Cerebellar cortex (tissue), 1 donor: ENCODE measurements around the gene CCDC167.
A peak's percentile ranks its signal among the peaks of the same experiment; 100 is the strongest.

Experiments used
- DNase-seq: peaks from one replicate; pipeline ENCODE4 v3.0.0-alpha.2; 2015; ENCODE audit warnings: low spot score

The CCDC167 gene

DNA sequence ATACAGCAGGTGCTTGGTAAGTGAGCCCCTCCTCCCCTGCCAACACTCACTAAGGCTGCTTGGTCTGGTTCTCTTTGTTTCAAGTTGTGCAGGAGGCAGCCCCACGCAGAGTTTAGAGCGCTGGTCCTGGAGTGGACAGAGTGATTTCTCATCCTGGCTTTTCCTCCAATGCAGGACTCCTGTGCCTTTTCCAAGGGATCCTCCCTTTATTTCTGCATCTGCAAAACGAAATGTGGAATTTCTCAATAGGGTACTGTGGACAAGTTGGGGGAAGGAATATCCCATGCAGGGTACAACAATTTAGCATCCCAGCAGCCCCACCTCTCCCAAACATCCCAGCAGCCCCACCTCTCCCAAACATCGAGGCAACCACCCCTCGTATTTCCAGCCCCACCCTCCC is 30.6 kb upstream of the CCDC167 start:
- DNase-seq, result no peak

DNA sequence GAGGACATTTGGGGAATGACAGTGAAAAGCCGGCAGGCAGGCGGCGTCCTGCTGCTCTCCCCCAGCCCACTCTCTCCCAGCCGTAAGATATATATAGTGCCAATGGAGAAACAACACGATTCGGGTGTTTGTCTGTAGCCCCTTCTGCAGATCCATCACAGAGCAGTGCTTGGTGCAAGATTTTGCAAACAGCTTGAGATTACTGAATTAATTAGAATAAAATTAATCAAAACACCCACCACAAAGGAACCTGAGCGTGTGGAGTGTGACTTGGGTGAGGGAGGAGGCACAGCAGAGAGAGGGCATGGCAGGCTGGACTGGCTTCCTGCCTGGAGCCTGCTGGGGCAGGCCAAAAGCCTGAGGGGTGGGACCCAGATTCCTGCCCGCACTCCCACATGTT is 28.8 kb upstream of the CCDC167 start:
- DNase-seq, result no peak

DNA sequence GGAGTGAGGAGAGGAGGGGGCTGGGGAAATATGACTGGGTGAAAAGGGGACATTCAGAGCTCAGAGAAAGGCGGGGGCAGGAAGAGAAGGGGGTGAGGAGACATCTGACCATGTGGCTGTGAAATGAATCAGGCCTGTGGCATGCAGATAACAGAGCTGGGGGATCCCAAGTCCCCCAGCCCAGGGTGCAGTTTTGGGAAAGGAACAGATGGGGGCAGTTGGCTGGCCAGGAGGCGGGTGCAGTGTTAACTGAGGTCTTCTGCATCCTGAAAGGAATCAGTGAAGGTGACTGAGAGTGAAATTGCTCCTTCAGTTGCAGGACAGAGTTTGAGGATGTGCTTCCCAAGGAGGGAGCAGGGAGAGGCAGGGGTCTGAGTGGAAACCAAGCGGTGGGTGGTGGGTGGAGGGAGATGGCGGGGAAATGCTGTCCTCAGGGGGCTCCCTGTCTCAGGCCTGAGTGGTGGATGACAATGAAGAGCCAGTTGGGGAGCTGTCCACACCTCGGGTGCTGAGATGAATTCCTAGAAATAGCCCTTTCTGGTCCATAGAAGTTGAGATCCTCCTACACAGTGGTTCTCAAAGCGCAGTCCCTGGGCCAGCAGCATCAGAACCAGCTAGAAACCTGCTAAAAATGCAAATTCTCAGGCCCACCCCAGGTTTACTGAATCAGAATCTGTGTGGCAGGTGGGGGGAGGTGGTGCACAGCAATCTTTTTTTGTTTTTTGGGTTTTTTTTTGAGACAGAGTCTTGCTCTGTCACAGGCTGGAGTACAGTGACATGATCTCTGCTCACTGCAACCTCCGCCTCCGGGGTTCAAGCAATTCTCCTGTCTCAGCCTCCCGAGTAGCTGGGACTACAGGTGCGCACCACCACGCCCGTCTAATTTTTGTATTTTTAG is 26.0 kb upstream of the CCDC167 start:
- no peak for DNase-seq

DNA sequence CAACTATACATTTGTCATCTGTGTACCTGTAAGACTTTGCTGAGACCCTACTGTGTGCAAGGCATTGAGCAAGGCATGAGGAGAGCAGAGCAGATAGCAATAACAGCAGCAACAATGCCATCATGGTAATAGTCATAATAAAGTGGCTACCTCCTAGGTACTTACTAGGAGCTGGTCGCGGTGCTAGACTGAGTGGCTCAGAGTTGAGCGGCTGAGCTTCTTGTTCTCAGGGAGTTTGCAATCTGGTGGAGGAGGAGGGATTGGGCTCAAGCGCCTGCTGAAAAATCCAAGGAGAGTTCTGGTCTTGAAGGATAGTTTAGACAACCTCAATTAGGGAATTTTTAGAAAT is 25.3 kb upstream of the CCDC167 start:
- no peak for DNase-seq

DNA sequence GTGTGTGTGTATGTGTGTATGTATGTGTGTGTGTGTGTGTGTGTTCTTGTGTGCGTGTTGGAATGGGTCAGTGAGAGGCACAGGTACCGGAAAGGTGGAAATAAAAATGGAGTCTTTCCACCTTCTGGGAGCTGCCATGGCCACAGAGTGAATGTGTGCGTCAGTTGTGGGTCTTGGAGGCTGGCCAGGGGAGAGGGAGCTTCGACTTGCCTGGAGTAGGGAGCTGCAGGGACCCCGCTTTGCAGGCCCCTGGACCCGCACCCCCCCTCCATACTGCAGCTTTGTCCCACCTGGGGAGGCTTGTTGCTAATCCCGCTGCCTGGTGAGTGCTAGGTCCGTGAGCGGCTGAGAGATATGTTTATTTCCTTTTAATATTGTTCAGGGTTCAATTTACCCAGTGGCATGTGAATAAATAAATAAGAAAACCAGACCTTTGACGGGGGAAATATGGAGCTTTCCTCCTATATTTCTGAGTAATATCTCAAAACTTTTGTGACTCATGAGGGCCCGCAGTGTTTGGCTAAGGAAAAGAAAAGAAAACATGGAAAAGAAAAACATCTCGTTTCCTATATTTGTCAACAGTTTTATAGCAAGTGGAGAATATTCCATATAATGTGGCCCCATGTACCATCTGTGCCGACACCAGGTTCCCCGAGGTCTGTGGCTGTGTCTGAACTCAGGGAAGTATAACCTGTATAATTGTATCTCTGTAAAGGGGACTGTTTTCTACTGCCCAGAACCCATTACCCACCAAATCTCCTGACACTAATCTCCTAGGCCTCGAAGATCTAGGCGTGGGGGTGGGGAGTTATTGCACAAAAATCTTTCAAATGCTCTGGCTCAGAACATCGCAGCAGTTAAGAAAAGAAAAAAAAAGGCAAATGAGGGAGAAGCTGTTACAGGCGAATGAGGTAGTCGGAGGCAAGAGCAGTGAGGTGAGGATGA is 24.6 kb upstream of the CCDC167 start:
- DNase-seq, result no peak

DNA sequence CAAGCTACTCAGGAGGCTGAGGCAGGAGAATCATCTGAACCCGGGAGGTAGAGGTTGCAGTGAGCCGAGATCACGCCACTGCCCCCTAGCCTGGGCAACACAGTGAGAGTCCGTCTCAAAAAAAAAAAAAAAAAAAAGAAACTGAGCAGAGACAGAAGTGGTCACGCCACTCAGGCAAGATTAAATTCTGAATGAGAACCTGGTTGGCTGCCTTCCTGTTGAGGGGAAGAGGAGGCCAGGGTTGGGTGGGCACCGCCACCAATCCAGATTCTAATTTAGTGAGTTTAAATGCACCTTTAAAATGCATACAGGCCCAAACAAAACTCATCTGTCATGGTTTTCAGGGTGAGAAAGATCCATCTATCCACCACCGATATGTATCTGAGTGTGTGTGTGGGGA is 23.7 kb upstream of the CCDC167 start:
- DNase-seq, result no peak

DNA sequence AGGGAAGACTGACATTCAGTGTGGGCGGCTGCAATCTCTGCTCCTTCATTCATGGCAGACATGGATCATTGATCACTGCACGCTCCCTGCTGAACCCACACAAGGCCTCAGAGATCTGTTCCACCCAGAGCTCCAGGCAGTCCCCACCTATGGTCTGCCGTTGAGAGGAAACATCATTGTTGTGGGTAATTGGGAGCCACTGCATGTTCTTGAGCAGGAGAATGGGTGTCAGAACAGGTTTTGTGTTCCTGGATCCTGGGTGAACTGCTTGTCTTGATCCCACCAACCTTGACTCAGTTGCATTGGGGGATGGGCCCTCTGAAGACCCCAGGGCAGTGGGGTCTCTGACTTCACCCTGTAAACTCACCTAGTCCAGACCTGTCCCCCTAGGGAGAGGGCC is 23.1 kb upstream of the CCDC167 start:
- DNase-seq, result no peak

DNA sequence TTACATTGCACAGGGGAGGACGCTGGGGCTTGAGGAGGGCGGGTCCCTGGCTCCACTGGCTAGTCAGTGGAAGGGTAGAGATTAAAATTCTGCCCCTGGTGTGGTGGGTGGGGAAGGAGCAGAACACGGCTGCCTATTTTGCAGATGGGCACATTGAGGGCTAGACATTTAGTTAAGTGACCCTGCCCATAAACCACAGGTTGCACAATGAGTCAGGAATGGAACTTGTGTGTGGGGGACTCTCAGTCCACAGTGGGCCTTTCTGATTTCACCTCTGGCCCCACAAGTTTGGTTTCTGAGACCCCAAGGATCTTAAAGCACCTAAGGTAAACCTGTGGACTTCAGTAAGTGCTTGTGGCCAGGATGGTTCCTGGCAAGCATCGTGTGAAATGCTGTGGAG is 22.0 kb upstream of the CCDC167 start:
- DNase-seq, result no peak

DNA sequence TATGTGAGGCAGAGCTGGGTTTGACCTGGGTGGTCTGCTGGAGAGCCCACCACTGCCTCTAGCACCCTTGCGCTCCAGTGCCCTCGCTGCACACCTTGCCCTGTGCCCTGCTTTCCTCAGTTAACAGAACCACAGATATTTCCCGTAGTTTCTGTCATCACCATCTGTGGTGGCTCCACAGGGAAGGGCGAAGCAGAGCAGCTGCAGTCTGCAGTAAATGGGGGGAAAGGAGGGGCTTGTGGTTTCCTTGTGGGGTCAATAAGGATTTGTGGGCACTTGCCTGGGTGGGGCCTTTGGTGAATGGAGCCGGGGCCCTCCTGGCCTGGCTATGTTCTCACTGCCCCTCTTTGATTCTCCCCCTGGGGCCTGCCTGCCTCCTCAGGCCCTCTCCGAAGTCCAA is 21.2 kb upstream of the CCDC167 start:
- no peak for DNase-seq

DNA sequence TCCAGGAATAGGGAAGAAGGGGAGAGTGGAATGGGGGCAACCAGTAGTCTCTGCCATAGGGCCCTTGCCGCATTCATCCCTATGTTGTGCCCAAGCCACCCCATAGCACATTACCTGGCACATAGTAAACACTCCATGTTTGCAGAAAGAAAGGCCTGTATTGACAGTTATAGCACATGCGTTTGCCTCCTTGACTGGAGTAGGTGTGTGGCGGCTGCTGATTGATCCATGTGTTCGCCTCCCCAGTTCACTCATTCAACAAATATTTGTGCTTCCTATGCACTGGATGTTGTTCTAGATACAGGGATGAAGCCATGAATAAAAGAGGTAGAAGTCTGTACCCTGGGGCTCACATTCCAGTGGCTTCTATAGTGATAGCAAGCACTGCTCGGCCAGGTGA is 19.8 kb upstream of the CCDC167 start:
- no peak for DNase-seq

DNA sequence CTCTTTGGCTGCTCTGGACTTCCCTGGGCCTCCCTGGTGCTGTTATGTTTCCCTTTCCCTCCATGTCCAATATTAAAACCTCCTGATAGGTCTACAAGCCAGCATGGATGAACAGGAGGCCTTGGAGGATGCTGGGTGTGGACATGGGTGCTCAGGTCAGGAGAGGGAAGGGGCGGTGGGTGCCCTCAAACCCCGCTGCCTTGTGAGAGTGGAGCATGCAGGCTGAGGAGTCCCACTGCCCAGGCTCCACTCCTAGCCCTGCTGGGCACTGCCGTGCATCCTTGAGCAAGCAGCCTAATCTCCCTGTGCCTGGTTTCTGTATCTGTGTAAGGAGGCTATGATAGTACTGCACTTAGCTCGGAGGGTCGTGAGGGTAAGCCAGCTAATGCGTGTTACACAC is 18.4 kb upstream of the CCDC167 start:
- DNase-seq, result no peak

DNA sequence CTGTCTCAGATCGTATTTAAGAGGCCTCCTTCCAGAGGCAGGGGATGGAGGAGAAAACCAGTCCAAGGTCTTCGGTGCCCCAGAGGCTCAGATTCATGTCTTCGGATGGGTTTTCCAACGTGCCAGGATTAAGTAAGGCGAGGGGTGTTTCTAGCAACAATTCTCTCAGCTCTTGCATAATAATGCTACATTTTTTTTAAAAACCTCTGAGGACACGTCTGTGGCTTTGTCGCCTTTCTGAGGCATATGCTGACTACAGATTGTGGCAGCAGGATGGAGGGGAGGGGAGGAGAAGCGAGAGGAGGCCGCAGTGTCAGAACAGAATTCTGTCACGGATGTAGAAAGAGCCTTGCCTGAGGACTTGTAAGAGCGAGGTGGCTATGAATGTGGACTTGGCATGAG is 17.7 kb upstream of the CCDC167 start:
- DNase-seq, result peak; percentile 90

DNA sequence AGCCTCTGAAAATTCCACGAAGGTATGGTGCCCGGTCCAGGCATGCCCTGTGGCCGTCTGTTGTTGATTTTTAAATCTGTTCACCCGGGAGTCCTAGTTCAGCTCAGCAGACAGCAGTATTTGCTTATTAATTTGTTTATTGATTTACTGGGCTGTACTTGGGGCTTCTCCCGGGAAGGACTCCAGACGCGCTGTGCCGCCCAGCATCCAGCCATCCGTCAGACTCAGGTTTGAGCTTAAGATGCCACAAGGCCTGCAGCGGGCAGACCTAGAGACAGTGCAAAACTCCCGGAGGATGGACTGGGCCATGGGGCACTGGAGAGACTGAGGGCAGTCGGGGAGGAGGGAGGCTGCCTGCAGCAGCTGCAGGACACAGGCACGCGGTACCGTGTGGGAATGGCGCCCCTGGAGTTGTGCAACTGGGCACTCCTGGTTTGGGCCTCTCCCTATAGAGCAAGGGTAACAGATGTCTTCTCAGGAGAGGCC is 17.3 kb upstream of the CCDC167 start:
- no peak for DNase-seq

DNA sequence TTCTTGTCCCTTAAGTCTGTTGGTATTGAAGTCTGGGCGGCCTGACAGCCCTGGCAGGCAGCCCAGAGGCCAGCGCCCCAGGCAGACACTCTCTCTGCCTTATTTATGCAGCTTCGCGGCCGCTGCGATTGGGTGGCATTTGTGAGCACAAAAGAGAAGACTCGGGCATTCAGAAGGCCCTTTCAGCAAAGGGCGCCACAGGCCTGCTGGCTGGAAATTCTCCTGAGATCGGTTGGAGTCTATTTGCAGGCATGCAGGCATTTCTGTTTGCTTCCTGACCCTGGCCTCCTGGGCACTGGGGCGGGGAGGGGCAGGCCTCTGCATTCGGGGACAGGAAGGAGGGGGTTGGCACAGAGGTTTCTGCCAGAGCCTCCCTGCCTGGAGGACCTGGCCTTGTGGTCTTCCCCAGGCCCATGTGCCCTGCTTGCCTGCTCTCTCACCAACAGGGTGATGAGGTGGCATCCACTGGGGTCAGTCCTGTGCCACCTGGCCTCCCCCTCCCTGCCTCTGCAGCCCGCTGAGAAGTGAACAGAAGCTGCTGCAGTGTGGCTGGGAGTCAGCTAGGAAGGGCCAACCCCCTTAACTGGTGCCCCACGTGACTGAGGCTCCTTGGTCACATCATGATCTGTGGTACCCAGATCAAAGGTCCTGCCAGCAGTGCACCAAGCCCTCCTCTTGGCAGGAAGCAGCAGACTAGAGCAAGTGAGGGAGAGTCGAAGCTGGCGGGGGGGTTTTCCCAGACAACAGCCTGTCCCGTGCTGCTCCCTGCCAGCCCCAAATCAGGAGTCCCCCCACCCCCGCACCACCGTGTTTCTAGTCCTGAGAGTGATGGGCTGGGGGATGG is 16.6 kb upstream of the CCDC167 start:
- peak; percentile 74 for DNase-seq

DNA sequence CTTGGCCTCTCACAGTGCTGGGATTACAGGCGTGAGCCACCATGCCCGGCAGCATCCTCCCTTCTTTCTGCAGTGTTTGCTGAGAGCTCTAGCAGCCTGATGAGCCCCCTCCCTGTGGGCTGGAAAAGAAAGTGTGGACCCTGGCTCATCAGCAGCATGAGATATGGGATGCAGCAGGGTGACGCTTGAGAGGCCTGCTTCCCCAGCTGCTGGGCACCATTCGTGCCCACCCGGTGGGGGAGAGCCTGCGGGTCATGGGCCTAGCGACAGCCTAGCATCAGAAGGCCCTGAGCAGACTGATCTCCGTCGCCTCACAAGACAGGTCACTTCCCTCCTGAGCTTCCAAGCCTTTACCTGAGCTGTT is 16.0 kb upstream of the CCDC167 start:
- DNase-seq, result no peak

DNA sequence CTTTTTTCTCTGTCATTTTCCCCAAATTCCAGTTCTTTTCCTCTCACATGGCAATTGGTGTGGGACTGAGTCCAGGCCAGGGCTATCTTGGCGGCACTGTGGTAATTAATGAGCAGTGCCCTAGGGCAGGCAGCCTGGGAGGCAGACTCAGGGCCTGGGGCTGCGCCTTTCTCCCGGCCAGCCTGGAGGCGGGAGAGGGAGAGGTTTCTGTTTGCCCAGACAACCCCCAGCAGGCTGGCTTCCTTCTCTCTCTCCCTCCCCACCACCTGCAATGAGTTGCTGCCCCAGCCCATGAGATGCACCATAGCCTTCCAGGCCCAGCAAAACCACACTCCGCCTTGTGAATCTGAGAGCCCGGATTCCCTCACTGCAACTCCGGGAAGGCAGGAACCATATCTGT is 15.1 kb upstream of the CCDC167 start:
- no peak for DNase-seq

DNA sequence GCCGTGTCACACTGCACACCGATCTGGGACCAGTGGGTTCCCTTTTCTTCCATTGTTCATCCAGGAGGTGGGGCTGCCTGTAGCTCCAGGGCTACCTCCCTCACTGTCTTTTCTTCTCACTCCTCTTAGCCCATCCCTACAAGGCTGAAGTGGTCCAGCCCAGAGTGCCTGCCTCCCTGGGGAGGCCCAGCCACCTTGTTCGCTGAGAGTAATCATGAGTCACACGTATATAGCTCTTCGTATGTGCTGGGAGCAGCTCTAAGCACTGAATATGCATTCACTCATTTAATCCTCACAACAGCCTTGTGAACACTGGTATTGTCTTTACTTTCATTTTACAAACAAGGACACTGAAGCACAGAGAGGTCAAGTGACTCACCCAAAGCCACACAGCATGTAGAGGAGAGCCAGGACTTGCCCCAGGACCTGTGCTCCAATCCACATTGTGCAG is 14.7 kb upstream of the CCDC167 start:
- no peak for DNase-seq

DNA sequence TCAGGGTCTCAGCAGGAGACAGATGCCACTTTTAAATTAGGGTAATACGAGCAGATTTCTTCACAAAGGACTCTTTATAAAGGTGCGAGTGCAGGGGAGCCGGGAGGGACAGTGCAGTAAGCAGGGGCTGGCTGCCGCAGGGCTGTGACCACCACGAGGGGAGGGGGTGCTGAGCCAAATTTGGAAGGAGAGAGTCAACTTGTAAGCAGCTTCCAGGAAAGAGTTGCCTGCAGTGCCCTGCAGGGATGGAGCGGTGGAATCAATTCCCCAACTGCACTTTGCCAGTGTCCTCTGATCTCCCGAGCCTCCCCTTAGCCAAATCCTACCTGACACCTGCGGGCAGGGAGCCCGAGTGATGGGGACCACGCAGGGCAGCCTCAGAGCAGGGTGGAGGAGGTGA is 13.9 kb upstream of the CCDC167 start:
- DNase-seq, result no peak

DNA sequence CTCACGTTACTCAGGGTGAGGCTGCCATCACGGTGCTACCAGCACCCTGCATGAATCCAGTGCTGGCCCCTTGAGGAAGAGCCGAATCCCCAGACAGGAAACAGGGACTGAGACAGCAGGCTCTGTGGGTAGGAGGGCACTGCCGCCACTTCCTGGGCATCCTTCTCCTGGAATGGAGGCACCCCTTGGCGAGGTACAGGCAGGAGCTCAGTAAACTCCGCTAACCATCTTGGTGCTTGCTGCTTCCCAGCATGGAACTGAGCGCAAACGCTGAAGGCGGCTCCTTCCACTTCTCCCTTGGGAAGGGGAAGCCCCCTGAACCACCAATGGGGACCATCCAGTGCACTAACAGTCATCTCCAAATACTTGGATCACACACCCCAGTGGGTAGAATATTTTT is 13.5 kb upstream of the CCDC167 start:
- DNase-seq, result no peak

DNA sequence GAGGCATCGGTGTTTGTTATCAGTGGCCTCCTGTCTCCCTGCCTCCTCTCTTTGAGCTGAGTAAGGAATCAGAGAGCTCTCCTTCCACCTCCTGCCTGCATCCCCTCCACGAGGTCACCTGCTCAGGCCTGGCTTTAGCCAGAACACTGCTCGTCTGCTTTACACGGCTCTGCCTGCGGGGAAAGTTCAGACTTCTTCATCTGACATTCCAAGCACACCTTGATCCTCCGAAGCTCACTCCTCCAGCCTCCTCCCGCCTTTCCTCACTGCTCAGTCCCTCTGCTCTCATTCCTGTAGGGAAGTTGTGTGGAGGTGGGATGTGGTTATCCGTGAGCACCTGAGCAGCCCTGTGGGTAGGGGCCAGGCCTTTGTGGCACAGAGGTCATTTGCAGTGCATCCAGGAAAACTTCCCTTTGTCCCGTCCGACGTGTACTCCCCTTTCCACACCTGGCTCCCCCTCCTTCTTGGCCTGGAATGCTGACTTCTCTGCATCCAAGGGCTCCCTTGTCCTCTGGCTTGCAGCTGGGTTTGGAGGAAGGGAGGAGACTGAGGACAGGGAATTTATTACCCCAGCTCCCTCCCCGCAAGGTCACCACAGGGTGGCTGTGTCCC is 12.8 kb upstream of the CCDC167 start:
- no peak for DNase-seq

DNA sequence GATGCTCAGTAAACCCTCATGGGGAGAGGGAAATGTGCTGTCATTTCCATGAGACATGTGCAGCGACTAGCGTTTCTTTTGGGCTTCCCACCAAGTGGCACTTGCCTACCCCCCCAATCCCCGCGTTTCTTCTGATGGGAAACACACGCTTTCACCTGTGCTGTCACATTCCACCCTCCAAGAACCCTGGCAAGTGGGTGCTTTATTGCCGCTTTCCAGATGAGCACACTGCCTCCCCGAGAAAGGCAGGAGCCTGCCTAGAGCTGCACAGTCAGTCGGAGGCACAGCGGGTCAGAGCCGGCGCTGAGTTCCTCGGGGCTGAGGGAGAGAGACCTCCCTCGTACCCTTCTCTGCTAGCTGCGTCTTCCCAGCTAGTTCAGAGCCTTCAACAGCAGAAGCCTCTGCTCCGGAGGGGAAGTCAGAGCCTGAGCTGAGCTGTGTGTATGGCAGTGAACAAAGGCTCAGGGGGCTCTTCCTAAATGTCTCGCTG is 12.3 kb upstream of the CCDC167 start:
- DNase-seq, result no peak

DNA sequence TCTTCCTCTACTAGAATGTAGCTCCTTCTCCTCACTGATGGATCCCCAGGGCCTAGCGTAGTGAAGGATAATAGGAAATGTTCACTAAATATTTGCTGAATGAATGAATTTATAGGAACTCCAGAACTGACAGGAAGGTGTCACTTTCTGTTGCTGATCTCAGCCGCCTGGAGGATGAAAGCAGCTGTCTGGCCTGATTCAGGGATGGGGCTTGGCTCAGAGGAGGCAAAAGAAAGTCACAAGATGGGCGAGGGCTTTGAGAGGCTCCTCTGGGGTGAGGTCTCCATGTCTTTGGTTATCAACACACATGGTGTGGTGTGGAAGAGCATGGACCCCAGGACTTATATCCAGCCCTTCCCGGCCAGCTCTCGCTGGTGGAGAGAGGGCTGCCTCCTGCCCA is 11.5 kb upstream of the CCDC167 start:
- DNase-seq, result no peak
